Coronary artery (tissue), 2 donors: Measurements from ENCODE around the gene MYRIP.

Source experiments
- DNase-seq: peaks from one replicate; pipeline ENCODE4 v3.0.0-alpha.2; 2017; ENCODE audit warnings: low spot score
- H3K27ac ChIP-seq, 2 donors: fragments of 200-600 bp; sonication (generic); one replicate each; pipeline ENCODE4 v1.5.1; 2016 to 2019
- H3K4me3 ChIP-seq: fragments of 200-600 bp; sonication (generic); 2 replicates; pipeline ENCODE4 v1.5.1; 2016; ENCODE audit warnings: mild to moderate bottlenecking, moderate library complexity
- CTCF ChIP-seq: fragments of 200-600 bp; sonication (generic); IDR thresholded peaks from one replicate; pipeline ENCODE4 v1.5.1; 2019; ENCODE audit warnings: antibody characterized with exemption

The MYRIP gene

GRCh38 chr3:40191251-40191650 is 381.8 kb downstream of the MYRIP start:
- Histone ChIP-seq H3K4me3 (no peak overlapping the region), H3K27ac (no peak overlapping the region)
- no peak for TF ChIP-seq CTCF
- DNase-seq, result no peak

- DNase-seq, result no peak
Observed at GRCh38 chr3:40191850-40192448, 382.5 kb downstream of the MYRIP start.

GRCh38 chr3:40192628-40193027 is 383.2 kb downstream of the MYRIP start:
- DNase-seq, result no peak
- TF ChIP-seq CTCF, result no peak
- no peak overlapping the region for H3K27ac ChIP-seq
- H3K4me3 ChIP-seq, result no peak overlapping the region

More at GRCh38 chr3:40191850-40192448, 382.5 kb downstream of the MYRIP start:
- peak; percentile 94 for TF ChIP-seq CTCF
- H3K4me3 ChIP-seq, result no peak overlapping the region
- H3K27ac ChIP-seq, result no peak overlapping the region

- DNase-seq, result no peak
- TF ChIP-seq CTCF, result no peak
- Histone ChIP-seq H3K27ac (no peak overlapping the region), H3K4me3 (no peak overlapping the region)
Observed at GRCh38 chr3:40196966-40197365, 387.6 kb downstream of the MYRIP start.

GRCh38 chr3:40200692-40201316 is 391.4 kb downstream of the MYRIP start:
- no peak overlapping the region for H3K27ac ChIP-seq
- no peak for TF ChIP-seq CTCF
- no peak for DNase-seq
- H3K4me3 ChIP-seq, result no peak overlapping the region

GRCh38 chr3:40201770-40202169 is 392.4 kb downstream of the MYRIP start:
- H3K27ac ChIP-seq, result no peak overlapping the region
- DNase-seq, result no peak
- no peak for TF ChIP-seq CTCF
- H3K4me3 ChIP-seq, result no peak overlapping the region

- no peak overlapping the region for H3K4me3 ChIP-seq
- no peak overlapping the region for H3K27ac ChIP-seq
- DNase-seq, result no peak
- no peak for TF ChIP-seq CTCF
Observed at GRCh38 chr3:40206522-40206921, 397.1 kb downstream of the MYRIP start.
